Measurements from ENCODE around the gene LTBP4.
"Not testable (repeated sequence)": the region's sequence is repeated elsewhere in the genome, so short reads cannot be mapped to it uniquely, and the experiment has no call there.

The LTBP4 gene

GRCh38 chr19:40624369-40625153, 23.4 kb downstream of the LTBP4 start:
- Mint-ChIP-seq H3K36me3 (ENCODE audit: insufficient read depth) (peaks cover 46% of the 10 kb centered on the region), H3K27ac (peak overlapping the region; percentile 2 to 5)
- not testable (repeated sequence) for H3K27me3 Mint-ChIP-seq; DNase-seq; H3K4me1 Mint-ChIP-seq (ENCODE audit: low read depth in 2 of 2); ATAC-seq (replicated peaks); H3K9me3 Mint-ChIP-seq; H3K4me3 Mint-ChIP-seq

- H3K36me3 Mint-ChIP-seq (ENCODE audit: insufficient read depth), result peaks cover 50% of the 10 kb centered on the region
- peak overlapping the region in 1 of 2 donors; percentile 21 for H3K27ac Mint-ChIP-seq
- H3K4me3 Mint-ChIP-seq, result no peak overlapping the region
- DNase-seq (no peak), ATAC-seq (replicated peaks) (no peak)
- peaks cover 4% of the 10 kb centered on the region in 2 donors for H3K4me1 Mint-ChIP-seq (ENCODE audit: low read depth in 2 of 2)
- H3K9me3 Mint-ChIP-seq, result no peaks in the 10 kb centered on the region
- no peaks in the 10 kb centered on the region for H3K27me3 Mint-ChIP-seq
Measured at GRCh38 chr19:40625406-40626120, 24.4 kb downstream of the LTBP4 start.

- ATAC-seq (replicated peaks), result no peak
- Mint-ChIP-seq H3K4me3 (no peak overlapping the region), H3K27ac (peak overlapping the region; percentile 28 to 64)
Measured at GRCh38 chr19:40626918-40627317, 25.7 kb downstream of the LTBP4 start.

GRCh38 chr19:40627486-40628279, 26.5 kb downstream of the LTBP4 start:
- DNase-seq (no peak), ATAC-seq (replicated peaks) (no peak)
- H3K9me3 Mint-ChIP-seq, result no peaks in the 10 kb centered on the region
- peaks cover 4% of the 10 kb centered on the region in 2 donors for H3K4me1 Mint-ChIP-seq (ENCODE audit: low read depth in 2 of 2)
- no peak overlapping the region for H3K27ac Mint-ChIP-seq
- peaks cover 37% of the 10 kb centered on the region for H3K36me3 Mint-ChIP-seq (ENCODE audit: insufficient read depth)
- no peak overlapping the region for H3K4me3 Mint-ChIP-seq
- no peaks in the 10 kb centered on the region for H3K27me3 Mint-ChIP-seq

More at GRCh38 chr19:40626918-40627317, 25.7 kb downstream of the LTBP4 start:
- no peak for DNase-seq
- Mint-ChIP-seq H3K36me3 (ENCODE audit: insufficient read depth) (peaks cover 37% of the 10 kb centered on the region), H3K27me3 (no peaks in the 10 kb centered on the region), H3K9me3 (no peaks in the 10 kb centered on the region), H3K4me1 (ENCODE audit: low read depth in 2 of 2) (peaks cover 4% of the 10 kb centered on the region in 2 donors)

GRCh38 chr19:40629346-40629745, 28.2 kb downstream of the LTBP4 start:
- no peaks in the 10 kb centered on the region for H3K27me3 Mint-ChIP-seq
- H3K9me3 Mint-ChIP-seq, result no peaks in the 10 kb centered on the region
- ATAC-seq (replicated peaks) (no peak), DNase-seq (no peak)
- H3K36me3 Mint-ChIP-seq (ENCODE audit: insufficient read depth), result peaks cover 26% of the 10 kb centered on the region
- H3K4me3 Mint-ChIP-seq, result no peak overlapping the region
- H3K4me1 Mint-ChIP-seq (ENCODE audit: low read depth in 2 of 2), result peaks cover 5 to 8% of the 10 kb centered on the region in 2 donors
- no peak overlapping the region for H3K27ac Mint-ChIP-seq

- Mint-ChIP-seq H3K27ac (no peak overlapping the region), H3K4me3 (no peak overlapping the region), H3K9me3 (no peaks in the 10 kb centered on the region), H3K36me3 (ENCODE audit: insufficient read depth) (peaks cover 18% of the 10 kb centered on the region), H3K27me3 (peaks cover 5% of the 10 kb centered on the region in 2 donors), H3K4me1 (ENCODE audit: low read depth in 2 of 2) (peaks cover 7 to 9% of the 10 kb centered on the region in 2 donors)
- no peak for ATAC-seq (replicated peaks)
- no peak for DNase-seq
Measured at GRCh38 chr19:40630571-40631160, 29.5 kb downstream of the LTBP4 start.

GRCh38 chr19:40632311-40633036, 31.3 kb downstream of the LTBP4 start:
- no peak overlapping the region for H3K4me3 Mint-ChIP-seq
- H3K9me3 Mint-ChIP-seq, result no peaks in the 10 kb centered on the region
- H3K27me3 Mint-ChIP-seq, result peaks cover 6 to 20% of the 10 kb centered on the region in 2 donors
- peaks cover 5 to 9% of the 10 kb centered on the region in 2 donors for H3K4me1 Mint-ChIP-seq (ENCODE audit: low read depth in 2 of 2)
- H3K27ac Mint-ChIP-seq, result peak overlapping the region in 1 of 2 donors; percentile 32
- peaks cover 10% of the 10 kb centered on the region for H3K36me3 Mint-ChIP-seq (ENCODE audit: insufficient read depth)
- no peak for DNase-seq
- no peak for ATAC-seq (replicated peaks)

GRCh38 chr19:40633207-40633606, 32.0 kb downstream of the LTBP4 start:
- Mint-ChIP-seq H3K27me3 (peaks cover 6 to 21% of the 10 kb centered on the region in 2 donors), H3K9me3 (no peaks in the 10 kb centered on the region), H3K4me1 (ENCODE audit: low read depth in 2 of 2) (peaks cover 5 to 9% of the 10 kb centered on the region in 2 donors), H3K27ac (peak overlapping the region in 1 of 2 donors; percentile 32), H3K36me3 (ENCODE audit: insufficient read depth) (peaks cover 10% of the 10 kb centered on the region), H3K4me3 (no peak overlapping the region)
- ATAC-seq (replicated peaks), result no peak
- DNase-seq, result no peak

- Mint-ChIP-seq H3K9me3 (no peaks in the 10 kb centered on the region), H3K36me3 (ENCODE audit: insufficient read depth) (no peaks in the 10 kb centered on the region), H3K27ac (peak overlapping the region in 1 of 2 donors; percentile 32), H3K4me1 (ENCODE audit: low read depth in 2 of 2) (peaks cover 3 to 9% of the 10 kb centered on the region in 2 donors), H3K27me3 (peaks cover 6 to 60% of the 10 kb centered on the region in 2 donors), H3K4me3 (no peak overlapping the region)
- ATAC-seq (replicated peaks) (no peak), DNase-seq (no peak)
Measured at GRCh38 chr19:40638327-40638726, 37.2 kb downstream of the LTBP4 start.

GRCh38 chr19:40639638-40639982, 38.4 kb downstream of the LTBP4 start:
- DNase-seq (no peak), ATAC-seq (replicated peaks) (no peak)
- no peak overlapping the region for H3K27ac Mint-ChIP-seq
- H3K4me1 Mint-ChIP-seq (ENCODE audit: low read depth in 2 of 2), result peaks cover 0 to 2% of the 10 kb centered on the region in 2 donors
- no peaks in the 10 kb centered on the region for H3K36me3 Mint-ChIP-seq (ENCODE audit: insufficient read depth)
- H3K4me3 Mint-ChIP-seq, result no peak overlapping the region
- no peaks in the 10 kb centered on the region for H3K9me3 Mint-ChIP-seq
- H3K27me3 Mint-ChIP-seq, result peaks cover 6 to 62% of the 10 kb centered on the region in 2 donors

- no peak overlapping the region for H3K4me3 Mint-ChIP-seq
- H3K36me3 Mint-ChIP-seq (ENCODE audit: insufficient read depth), result no peaks in the 10 kb centered on the region
Measured at GRCh38 chr19:40640744-40641143, 39.6 kb downstream of the LTBP4 start.

GRCh38 chr19:40641281-40641680, 40.1 kb downstream of the LTBP4 start:
- Mint-ChIP-seq H3K36me3 (ENCODE audit: insufficient read depth) (no peaks in the 10 kb centered on the region), H3K4me1 (ENCODE audit: low read depth in 2 of 2) (no peaks in the 10 kb centered on the region), H3K4me3 (no peak overlapping the region), H3K27me3 (peaks cover 0 to 58% of the 10 kb centered on the region in 2 donors), H3K27ac (no peak overlapping the region), H3K9me3 (no peaks in the 10 kb centered on the region)
- DNase-seq (no peak), ATAC-seq (replicated peaks) (no peak)

More at GRCh38 chr19:40640744-40641143, 39.6 kb downstream of the LTBP4 start:
- H3K27me3 Mint-ChIP-seq, result peaks cover 0 to 58% of the 10 kb centered on the region in 2 donors
- no peak for ATAC-seq (replicated peaks)
- no peaks in the 10 kb centered on the region for H3K9me3 Mint-ChIP-seq
- no peak overlapping the region for H3K27ac Mint-ChIP-seq
- DNase-seq, result no peak
- H3K4me1 Mint-ChIP-seq (ENCODE audit: low read depth in 2 of 2), result no peaks in the 10 kb centered on the region

Measured in effector memory CD8-positive, alpha-beta T cell (primary cell).